Suprapubic skin (tissue), 4 donors: ENCODE results near the gene RPAP2. TPM values are rescaled to one million over a fixed set of nuclear protein-coding genes. Genes with fewer than 3 reads are reported as not detected.

Source experiments
- DNase-seq, 2 donors: peaks; one replicate each; pipeline ENCODE4 v3.0.0-alpha.2; 2019; ENCODE audit warnings: low spot score in 2 of 2
- H3K27ac ChIP-seq: fragments of 200-600 bp; sonication (generic); one replicate; pipeline ENCODE4 v1.5.1; 2019
- H3K27me3 ChIP-seq: fragments of 200-600 bp; sonication (generic); one replicate; pipeline ENCODE4 v1.5.1; 2019
- H3K36me3 ChIP-seq: fragments of 200-600 bp; sonication (generic); one replicate; pipeline ENCODE4 v1.5.1; 2019
- H3K4me1 ChIP-seq: fragments of 200-600 bp; sonication (generic); one replicate; pipeline ENCODE4 v1.5.1; 2019
- H3K4me3 ChIP-seq: fragments of 200-600 bp; sonication (generic); one replicate; pipeline ENCODE4 v1.5.1; 2019; ENCODE audit warnings: mild to moderate bottlenecking
- H3K9me3 ChIP-seq: fragments of 200-600 bp; sonication (generic); one replicate; pipeline ENCODE4 v1.5.1; 2019
- EP300 ChIP-seq: sonication (generic); formaldehyde crosslinking; IDR thresholded peaks from one replicate; pipeline ENCODE4 v1.6.1; 2017; ENCODE audit warnings: antibody characterized with exemption
- POLR2A ChIP-seq, 2 donors: fragments of 450-650 bp; IDR thresholded peaks; one replicate each; pipeline ENCODE4 v1.6.1; 2017; ENCODE audit warnings: antibody characterized with exemption in 2 of 2, mild to moderate bottlenecking in 2 of 2, moderate library complexity in 2 of 2
- POLR2AphosphoS5 ChIP-seq, 3 donors: sonication (generic); formaldehyde crosslinking; IDR thresholded peaks; one replicate each; pipeline ENCODE4 v1.6.1; 2017; ENCODE audit warnings: antibody characterized with exemption in 3 of 3
- WGBS: methylation state at CpG from one replicate; pipeline ENCODE4 v1.1.5; 2018; 5-methylcytosine and 5-hydroxymethylcytosine counted together
- total RNA-seq, 4 donors: library from RNA; depleted of rRNA; stranded (reverse); fragments of >200 nt; gene quantifications; one replicate each; pipeline ENCODE4 v1.1.0, GENCODE V29; 2016
- TF ChIP-seq, protein P1 (sequence below), 2 donors: fragments of 200-600 bp in 1 of 2; fragments of 450-650 bp in 1 of 2; sonication (generic) in 1 of 2; IDR thresholded peaks; one replicate each; pipeline ENCODE4 v1.5.1; 2016 to 2019; ENCODE audit warnings: antibody characterized with exemption in 2 of 2, mild to moderate bottlenecking in 1 of 2, moderate library complexity in 1 of 2

The RPAP2 gene
- total RNA-seq, 4 donors from 2014 or later = 6.8 to 10.5 (median 9.0) TPM

DNA sequence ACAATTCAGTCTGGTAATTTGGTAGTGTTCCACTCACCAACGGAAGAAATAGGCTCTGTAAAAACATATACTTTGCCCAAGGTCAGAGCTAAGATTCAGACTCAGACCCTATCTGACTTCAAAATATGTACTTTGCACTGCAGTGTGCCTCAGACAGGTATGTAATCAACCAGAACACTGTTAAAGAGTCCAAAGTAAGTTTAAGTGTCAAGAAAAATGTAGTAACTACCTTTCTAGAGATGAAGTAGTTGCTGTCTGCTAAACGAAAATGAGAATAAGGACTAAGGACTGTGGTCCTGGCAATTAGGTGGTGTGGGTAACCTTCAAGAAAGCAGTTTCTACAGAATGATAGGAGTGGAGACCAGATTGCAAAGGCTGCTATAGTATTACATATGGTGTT, 61.1 kb downstream of the RPAP2 start:
- Histone ChIP-seq H3K36me3 (peaks cover 30% of the 10 kb centered on the region), H3K4me3 (no peak overlapping the region), H3K9me3 (no peaks in the 10 kb centered on the region), H3K27ac (no peak overlapping the region), H3K27me3 (no peaks in the 10 kb centered on the region), H3K4me1 (no peaks in the 10 kb centered on the region)
- no peak for TF ChIP-seq EP300
- no peak for TF ChIP-seq POLR2A (IDR thresholded peaks at IDR 0.05)
- TF ChIP-seq, protein P1, sequence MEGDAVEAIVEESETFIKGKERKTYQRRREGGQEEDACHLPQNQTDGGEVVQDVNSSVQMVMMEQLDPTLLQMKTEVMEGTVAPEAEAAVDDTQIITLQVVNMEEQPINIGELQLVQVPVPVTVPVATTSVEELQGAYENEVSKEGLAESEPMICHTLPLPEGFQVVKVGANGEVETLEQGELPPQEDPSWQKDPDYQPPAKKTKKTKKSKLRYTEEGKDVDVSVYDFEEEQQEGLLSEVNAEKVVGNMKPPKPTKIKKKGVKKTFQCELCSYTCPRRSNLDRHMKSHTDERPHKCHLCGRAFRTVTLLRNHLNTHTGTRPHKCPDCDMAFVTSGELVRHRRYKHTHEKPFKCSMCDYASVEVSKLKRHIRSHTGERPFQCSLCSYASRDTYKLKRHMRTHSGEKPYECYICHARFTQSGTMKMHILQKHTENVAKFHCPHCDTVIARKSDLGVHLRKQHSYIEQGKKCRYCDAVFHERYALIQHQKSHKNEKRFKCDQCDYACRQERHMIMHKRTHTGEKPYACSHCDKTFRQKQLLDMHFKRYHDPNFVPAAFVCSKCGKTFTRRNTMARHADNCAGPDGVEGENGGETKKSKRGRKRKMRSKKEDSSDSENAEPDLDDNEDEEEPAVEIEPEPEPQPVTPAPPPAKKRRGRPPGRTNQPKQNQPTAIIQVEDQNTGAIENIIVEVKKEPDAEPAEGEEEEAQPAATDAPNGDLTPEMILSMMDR (IDR thresholded peaks at IDR 0.05) = no peak
- TF ChIP-seq POLR2AphosphoS5 (IDR thresholded peaks at IDR 0.05) = no peak
- no peak for DNase-seq
- 100% methylated on average over 2 of the region's 2 CpGs for WGBS

DNA sequence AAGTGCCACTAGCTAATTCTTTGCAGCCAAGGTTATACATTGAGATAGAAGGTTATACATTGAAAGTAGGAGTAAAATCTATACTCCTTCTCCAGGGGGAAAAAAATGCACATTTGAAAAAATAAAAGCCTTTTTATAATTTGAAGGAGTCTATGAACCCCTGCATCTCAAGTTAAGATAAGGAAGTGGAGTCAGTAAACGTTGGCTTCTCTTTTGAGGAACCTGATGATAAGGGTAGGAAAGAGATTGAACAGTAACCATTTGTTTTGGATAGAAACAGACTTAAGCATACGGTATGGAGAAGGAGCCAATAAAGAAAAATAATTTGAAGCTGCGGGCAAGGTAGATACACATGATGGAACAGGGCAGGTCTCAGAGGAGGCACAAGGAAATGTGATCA, 64.1 kb downstream of the RPAP2 start:
- Histone ChIP-seq H3K27ac (no peak overlapping the region), H3K27me3 (no peaks in the 10 kb centered on the region), H3K36me3 (peaks cover 20% of the 10 kb centered on the region), H3K4me3 (no peak overlapping the region), H3K9me3 (no peaks in the 10 kb centered on the region), H3K4me1 (no peaks in the 10 kb centered on the region)
- 73% methylated on average over 3 of the region's 3 CpGs for WGBS
- TF ChIP-seq, protein P1 (IDR thresholded peaks at IDR 0.05) = no peak
- no peak for TF ChIP-seq POLR2AphosphoS5 (IDR thresholded peaks at IDR 0.05)
- no peak for TF ChIP-seq POLR2A (IDR thresholded peaks at IDR 0.05)
- DNase-seq = no peak

DNA sequence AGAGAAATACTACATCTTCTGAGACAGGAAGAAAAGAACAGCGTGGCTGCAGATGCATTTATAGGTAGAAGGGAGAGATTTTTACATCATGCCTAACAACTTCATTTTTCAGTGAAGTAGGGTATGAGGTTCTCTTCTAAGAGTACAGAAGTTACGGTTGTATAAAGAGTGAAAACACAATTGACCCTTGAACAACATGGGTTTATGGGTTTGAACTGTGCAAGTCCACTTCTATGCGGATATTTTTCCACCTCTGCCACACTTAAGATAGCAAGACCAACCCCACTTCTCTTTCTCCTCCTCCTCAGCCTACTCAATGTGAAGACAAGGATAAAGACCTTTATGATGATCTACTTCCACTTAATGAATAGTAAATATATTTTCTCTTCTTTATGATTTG, 64.5 kb downstream of the RPAP2 start:
- no peaks in the 10 kb centered on the region for H3K27me3 ChIP-seq
- TF ChIP-seq POLR2A (IDR thresholded peaks at IDR 0.05) (no peak), EP300 (no peak), POLR2AphosphoS5 (IDR thresholded peaks at IDR 0.05) (no peak)
- TF ChIP-seq, protein P1 (IDR thresholded peaks at IDR 0.05) = no peak
- H3K36me3 ChIP-seq = peaks cover 16% of the 10 kb centered on the region
- WGBS = 91% methylated on average over 3 of the region's 3 CpGs
- H3K9me3 ChIP-seq = no peaks in the 10 kb centered on the region
- no peaks in the 10 kb centered on the region for H3K4me1 ChIP-seq
- no peak for DNase-seq
- H3K27ac ChIP-seq = no peak overlapping the region
- H3K4me3 ChIP-seq = no peak overlapping the region

DNA sequence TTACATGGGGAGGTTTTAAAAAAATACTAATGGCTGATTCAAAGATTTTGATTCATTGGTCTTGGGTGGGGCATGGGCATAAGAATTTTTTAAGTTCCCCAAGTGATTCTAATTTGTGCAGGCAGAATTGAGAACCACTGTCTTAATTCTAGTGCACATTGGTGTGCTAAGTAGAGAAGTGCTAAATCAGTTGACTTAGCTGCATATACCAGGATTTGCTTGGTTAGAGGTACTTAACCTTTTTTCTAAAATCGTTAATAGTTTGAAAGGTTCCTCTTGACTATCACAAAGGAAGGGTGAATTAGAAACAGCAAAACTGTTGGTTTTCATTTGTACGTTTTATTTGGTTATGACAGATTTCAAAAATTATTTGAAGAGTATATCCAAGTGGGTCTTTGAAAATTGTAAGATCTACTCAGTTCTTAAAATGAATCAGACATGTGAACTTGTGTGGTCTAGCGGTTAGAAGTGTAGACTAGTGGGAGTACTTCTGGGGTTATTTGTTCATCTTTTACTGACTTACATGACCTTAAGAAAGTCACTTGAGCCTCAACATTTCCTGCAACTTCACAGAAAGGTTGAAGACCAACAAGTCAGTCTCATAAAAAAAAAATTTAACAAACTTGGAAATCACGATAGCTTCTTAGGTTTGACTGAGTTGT, 66.7 kb downstream of the RPAP2 start:
- Histone ChIP-seq H3K9me3 (no peaks in the 10 kb centered on the region), H3K27ac (no peak overlapping the region), H3K4me3 (no peak overlapping the region), H3K36me3 (peaks cover 11% of the 10 kb centered on the region), H3K4me1 (no peaks in the 10 kb centered on the region), H3K27me3 (no peaks in the 10 kb centered on the region)
- 82% methylated on average over 4 of the region's 4 CpGs for WGBS
- no peak for DNase-seq
- TF ChIP-seq EP300 = no peak
- no peak for TF ChIP-seq POLR2AphosphoS5 (IDR thresholded peaks at IDR 0.05)
- TF ChIP-seq POLR2A (IDR thresholded peaks at IDR 0.05) = no peak
- TF ChIP-seq, protein P1 (IDR thresholded peaks at IDR 0.05) = no peak

DNA sequence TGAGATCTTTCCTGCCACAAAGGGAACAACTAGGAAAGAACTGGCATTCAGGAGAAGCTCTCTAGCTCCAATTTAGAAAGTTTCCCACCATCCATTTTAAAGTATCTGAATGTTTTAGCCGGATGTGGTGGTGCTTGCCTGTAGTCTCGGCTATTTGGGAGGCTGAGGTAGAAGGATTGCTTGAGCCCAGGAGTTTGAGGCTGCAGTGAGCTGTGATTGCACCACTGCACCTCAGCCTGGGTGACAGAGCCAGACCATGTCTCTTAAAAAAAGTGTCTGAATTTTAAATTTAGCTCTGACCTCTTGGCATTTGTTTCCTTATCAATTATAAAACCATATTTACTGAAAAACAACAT, 67.2 kb downstream of the RPAP2 start:
- no peak for DNase-seq
- WGBS = 87% methylated on average over 2 of the region's 2 CpGs
- Histone ChIP-seq H3K36me3 (peaks cover 11% of the 10 kb centered on the region), H3K27me3 (no peaks in the 10 kb centered on the region), H3K4me1 (no peaks in the 10 kb centered on the region), H3K9me3 (no peaks in the 10 kb centered on the region), H3K27ac (no peak overlapping the region), H3K4me3 (no peak overlapping the region)
- TF ChIP-seq, protein P1 (IDR thresholded peaks at IDR 0.05) = no peak
- no peak for TF ChIP-seq POLR2A (IDR thresholded peaks at IDR 0.05)
- no peak for TF ChIP-seq POLR2AphosphoS5 (IDR thresholded peaks at IDR 0.05)
